CD4-positive, CD25-positive, alpha-beta regulatory T cell (primary cell): Measurements from ENCODE around the gene AGBL3. TPM values are rescaled to one million over a fixed set of nuclear protein-coding genes. Genes with fewer than 3 reads are reported as not detected.
A peak's percentile ranks its signal among the peaks of the same experiment; 100 is the strongest.

ENCODE experiments used
- ATAC-seq, 2 donors: fragments of 150-1000 bp; cut with Tn5 transposase; one replicate each; pipeline ENCODE4 v1.10.0; 2021; ENCODE audit warnings: low read depth in 2 of 2, moderate number of reproducible peaks in 2 of 2, moderate library complexity in 1 of 2
- DNase-seq, 3 donors: peaks; one replicate each; pipeline versions ENCODE4 v3.0.0 to v3.0.0-alpha.2; 2012 to 2022; ENCODE audit warnings: mixed read lengths in 1 of 3
- H3K27ac ChIP-seq: one replicate; pipeline ENCODE4 v1.7.0; 2013; ENCODE audit warnings: mild to moderate bottlenecking, low read length; ENCODE audit not compliant: insufficient read depth, poor library complexity, severe bottlenecking
- H3K27me3 ChIP-seq: one replicate; pipeline ENCODE4 v1.7.0; 2013; ENCODE audit warnings: low read length; ENCODE audit not compliant: control insufficient read depth, insufficient read depth
- H3K36me3 ChIP-seq: one replicate; pipeline ENCODE4 v1.7.0; 2013; ENCODE audit warnings: mild to moderate bottlenecking, low read length, moderate library complexity; ENCODE audit not compliant: control insufficient read depth, insufficient read depth
- H3K4me1 ChIP-seq: 2 replicates; pipeline ENCODE4 v1.7.0; 2013; ENCODE audit warnings: mild to moderate bottlenecking, low read length; ENCODE audit not compliant: insufficient read depth, control insufficient read depth, poor library complexity, severe bottlenecking
- H3K4me3 ChIP-seq: one replicate; pipeline ENCODE4 v1.7.0; 2013; ENCODE audit warnings: low read depth, mild to moderate bottlenecking, low read length, moderate library complexity
- H3K9me3 ChIP-seq, 2 experiments: 1 replicate in 1 of 2; 2 replicates in 1 of 2; pipeline ENCODE4 v1.7.0; 2013; ENCODE audit warnings: low read length in 2 of 2, mild to moderate bottlenecking in 1 of 2, moderate library complexity in 1 of 2; ENCODE audit not compliant: control insufficient read depth in 2 of 2
- H3K27ac Mint-ChIP-seq, 3 donors: one replicate each; pipeline ENCODE4 v1.8.0; 2020 to 2022; ENCODE audit warnings: mild to moderate bottlenecking in 3 of 3, mixed read lengths in 3 of 3, moderate library complexity in 2 of 3
- H3K27me3 Mint-ChIP-seq: one replicate; pipeline ENCODE4 v1.8.0; 2022; ENCODE audit warnings: mild to moderate bottlenecking, mixed read lengths
- H3K36me3 Mint-ChIP-seq: one replicate; pipeline ENCODE4 v1.8.0; 2020; ENCODE audit warnings: mixed read lengths
- H3K4me1 Mint-ChIP-seq, 4 donors: one replicate each; pipeline ENCODE4 v1.8.0; 2020 to 2022; ENCODE audit warnings: mixed read lengths in 4 of 4, mild to moderate bottlenecking in 1 of 4
- H3K4me3 Mint-ChIP-seq, 4 donors: one replicate each; pipeline ENCODE4 v1.8.0; 2020 to 2022; ENCODE audit warnings: mild to moderate bottlenecking in 4 of 4, mixed read lengths in 4 of 4, moderate library complexity in 3 of 4
- H3K9me3 Mint-ChIP-seq, 7 donors: one replicate each; pipeline ENCODE4 v1.8.0; 2020 to 2022; ENCODE audit warnings: mixed read lengths in 7 of 7, mild to moderate bottlenecking in 3 of 7, moderate library complexity in 2 of 7
- polyA plus RNA-seq, 4 donors: library from polyadenylated mRNA; unstranded; fragments of 300-500 nt; fragmentation: Illumina TruSeq; gene quantifications; one replicate each; pipeline ENCODE4 v1.2.3, GENCODE V29; 2021
- total RNA-seq: library from RNA; stranded (reverse); gene quantifications from one replicate; pipeline ENCODE4 v1.2.3, GENCODE V29; 2022

AGBL3 gene
- total and polyA plus RNA-seq, 5 donors from 2014 or later, result 0.37 to 1.0 (median 0.80) TPM; not detected in 1

DNA sequence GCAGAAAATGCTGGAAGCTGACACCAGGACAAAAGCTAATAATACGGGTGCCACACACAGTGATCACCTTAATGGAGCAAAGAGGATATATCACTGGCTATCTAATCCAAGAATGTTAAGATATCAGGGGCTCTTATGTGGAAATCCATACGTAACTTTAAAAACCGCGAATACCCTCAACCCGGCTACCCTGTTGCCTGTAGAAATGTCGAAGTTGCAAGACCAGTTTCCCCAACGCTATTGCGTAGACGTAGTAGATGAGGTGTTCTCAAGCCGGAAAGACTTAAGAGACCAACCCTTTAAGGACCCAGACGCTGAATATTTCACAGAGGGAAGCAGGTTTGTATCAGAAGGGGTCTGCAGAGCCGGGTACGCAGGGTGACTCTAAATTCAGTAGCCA is 192.1 kb downstream of the AGBL3 start:
- H3K36me3 ChIP-seq, result peaks cover 6% of the 10 kb centered on the region
- Mint-ChIP-seq H3K27me3 (no peaks in the 10 kb centered on the region), H3K27ac (no peak overlapping the region), H3K9me3 (peaks cover 4 to 37% (median 6%) of the 10 kb centered on the region in 7 donors), H3K4me1 (no peaks in the 10 kb centered on the region), H3K36me3 (peaks cover 19% of the 10 kb centered on the region), H3K4me3 (peak overlapping the region in 1 of 4 donors; percentile 87)
- DNase-seq (no peak), ATAC-seq (no peak)
- peaks cover 24 to 41% of the 10 kb centered on the region in 2 experiments for H3K9me3 ChIP-seq
- no peak overlapping the region for H3K4me3 ChIP-seq
- H3K27ac ChIP-seq, result no peak overlapping the region
- H3K4me1 ChIP-seq, result no peaks in the 10 kb centered on the region
- H3K27me3 ChIP-seq, result no peaks in the 10 kb centered on the region

DNA sequence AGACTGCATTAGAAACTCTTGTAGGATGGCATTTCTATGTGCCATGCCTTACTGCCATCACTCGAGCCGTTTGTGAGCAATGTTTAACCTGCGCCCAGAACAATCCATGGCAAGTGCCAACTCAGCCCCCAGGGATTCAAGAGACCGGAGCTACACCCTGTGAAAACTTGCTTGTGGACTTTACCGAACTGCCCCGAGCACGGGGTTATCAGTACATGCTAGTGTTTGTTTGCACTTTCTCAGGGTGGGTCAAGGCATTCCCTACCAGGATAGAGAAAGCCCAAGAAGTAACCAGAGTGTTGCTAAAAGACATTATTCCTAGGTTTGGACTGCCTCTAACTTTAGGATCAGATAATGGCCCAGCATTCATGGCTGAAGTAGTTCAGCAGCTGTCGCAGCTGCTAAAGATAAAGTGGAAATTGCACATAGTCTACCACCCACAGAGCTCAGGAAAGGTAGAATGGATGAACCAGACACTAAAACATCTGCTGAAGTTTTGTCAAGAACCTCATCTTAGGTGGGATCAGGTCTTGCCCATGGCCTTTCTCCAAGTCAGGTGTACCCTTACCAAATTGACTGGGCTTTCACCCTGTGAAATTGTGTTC is 193.1 kb downstream of the AGBL3 start:
- Histone ChIP-seq H3K27me3 (no peaks in the 10 kb centered on the region), H3K4me1 (no peaks in the 10 kb centered on the region), H3K36me3 (peaks cover 15% of the 10 kb centered on the region), H3K27ac (no peak overlapping the region), H3K9me3 (peaks cover 24 to 44% of the 10 kb centered on the region in 2 experiments), H3K4me3 (no peak overlapping the region)
- no peaks in the 10 kb centered on the region for H3K27me3 Mint-ChIP-seq
- H3K4me3 Mint-ChIP-seq, result no peak overlapping the region
- peaks cover 4 to 37% (median 9%) of the 10 kb centered on the region in 7 donors for H3K9me3 Mint-ChIP-seq
- no peak for DNase-seq
- H3K27ac Mint-ChIP-seq, result no peak overlapping the region
- H3K4me1 Mint-ChIP-seq, result no peaks in the 10 kb centered on the region
- peaks cover 30% of the 10 kb centered on the region for H3K36me3 Mint-ChIP-seq
- no peak for ATAC-seq

- Histone ChIP-seq H3K36me3 (peaks cover 15% of the 10 kb centered on the region), H3K27me3 (no peaks in the 10 kb centered on the region), H3K9me3 (peaks cover 24 to 44% of the 10 kb centered on the region in 2 experiments), H3K27ac (no peak overlapping the region), H3K4me1 (no peaks in the 10 kb centered on the region), H3K4me3 (no peak overlapping the region)
- no peak overlapping the region for H3K4me3 Mint-ChIP-seq
- no peaks in the 10 kb centered on the region for H3K4me1 Mint-ChIP-seq
- no peaks in the 10 kb centered on the region for H3K27me3 Mint-ChIP-seq
- H3K27ac Mint-ChIP-seq, result no peak overlapping the region
- peaks cover 35% of the 10 kb centered on the region for H3K36me3 Mint-ChIP-seq
- peaks cover 4 to 37% (median 9%) of the 10 kb centered on the region in 7 donors for H3K9me3 Mint-ChIP-seq
- ATAC-seq, result no peak
- DNase-seq, result no peak
These were observed 193.8 kb downstream of the AGBL3 start for GRCh38 chr7:135180122-135180521.

DNA sequence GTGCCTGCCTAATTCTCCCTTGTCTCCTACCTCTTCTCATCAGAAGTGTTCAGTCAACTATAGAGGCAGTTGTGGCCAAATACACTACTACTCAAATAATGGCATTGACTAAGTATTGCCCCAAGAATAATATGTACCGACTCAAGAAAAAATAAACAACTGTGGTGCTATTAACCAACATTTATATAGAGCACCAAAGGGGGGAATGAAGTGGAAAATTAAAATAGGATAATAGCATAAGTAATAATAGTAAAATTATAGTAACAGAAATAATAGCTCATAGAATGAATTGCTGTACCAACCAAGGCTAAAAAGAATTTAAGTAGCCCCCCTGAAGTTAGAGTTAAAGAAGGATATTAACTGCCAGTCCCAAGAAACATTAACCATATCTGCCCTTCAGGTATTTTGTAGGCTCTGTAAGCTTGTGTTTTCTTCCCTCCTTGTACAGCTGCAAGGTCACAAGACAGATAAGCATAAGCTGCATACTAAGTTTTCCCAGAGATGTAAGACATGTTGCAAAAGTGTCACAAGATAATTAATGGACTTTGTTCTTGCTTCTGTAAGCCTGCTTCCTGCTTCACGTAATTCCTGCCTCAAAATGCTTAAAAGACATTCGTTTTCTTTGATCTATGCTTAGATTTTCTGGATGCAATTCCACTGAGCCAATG is 195.1 kb downstream of the AGBL3 start:
- Histone ChIP-seq H3K9me3 (peaks cover 24 to 44% of the 10 kb centered on the region in 2 experiments), H3K4me1 (no peaks in the 10 kb centered on the region), H3K27ac (no peak overlapping the region), H3K36me3 (peaks cover 26% of the 10 kb centered on the region), H3K4me3 (no peak overlapping the region), H3K27me3 (no peaks in the 10 kb centered on the region)
- H3K9me3 Mint-ChIP-seq, result peaks cover 4 to 37% (median 9%) of the 10 kb centered on the region in 7 donors
- ATAC-seq, result no peak
- H3K27ac Mint-ChIP-seq, result peak overlapping the region in 1 of 3 donors; percentile 66
- H3K4me1 Mint-ChIP-seq, result no peaks in the 10 kb centered on the region
- no peak overlapping the region for H3K4me3 Mint-ChIP-seq
- peaks cover 47% of the 10 kb centered on the region for H3K36me3 Mint-ChIP-seq
- DNase-seq, result no peak
- no peaks in the 10 kb centered on the region for H3K27me3 Mint-ChIP-seq

DNA sequence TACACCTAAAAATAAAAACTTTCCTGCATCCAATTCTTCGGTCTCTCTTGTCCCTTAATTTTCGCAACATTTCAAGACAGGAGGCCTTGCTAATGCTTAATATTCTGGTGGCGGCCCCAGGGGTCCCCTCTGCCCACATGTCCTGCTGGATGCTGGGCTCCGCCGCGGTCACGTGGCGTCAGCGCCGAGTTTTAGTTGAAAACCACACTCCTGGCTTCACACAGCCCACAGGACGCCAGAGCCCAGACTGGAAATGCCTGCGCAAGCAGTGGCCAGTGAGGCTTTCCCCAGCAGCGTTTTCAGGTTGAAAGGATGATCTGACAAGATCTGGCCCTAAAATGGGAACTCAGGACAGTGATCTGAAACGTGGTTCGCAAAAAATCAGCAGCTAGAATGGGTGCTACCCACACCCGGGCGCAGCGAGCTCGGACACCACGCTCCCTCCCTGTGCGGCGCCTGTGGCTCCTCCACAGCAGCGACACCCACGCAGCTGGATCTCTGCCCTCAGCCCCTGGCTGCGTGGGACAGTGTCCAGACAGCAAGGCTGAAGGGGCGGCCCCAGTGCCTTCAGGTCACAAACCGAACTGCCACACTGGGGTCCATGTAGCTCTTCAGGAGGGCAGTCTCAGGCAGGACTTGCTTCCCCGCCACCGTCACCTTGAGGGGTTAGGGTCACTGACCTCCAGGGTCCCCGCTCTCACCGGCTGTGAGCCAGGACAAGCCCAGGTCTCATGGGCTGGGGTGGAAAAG is 195.8 kb downstream of the AGBL3 start:
- peaks cover 4 to 37% (median 7%) of the 10 kb centered on the region in 7 donors for H3K9me3 Mint-ChIP-seq

GRCh38 chr7:135183478-135183877 is 197.2 kb downstream of the AGBL3 start:
- no peak overlapping the region for H3K4me3 ChIP-seq
- H3K9me3 ChIP-seq, result peaks cover 23 to 44% of the 10 kb centered on the region in 2 experiments
- Mint-ChIP-seq H3K27ac (peak overlapping the region in 1 of 3 donors; percentile 15), H3K4me3 (no peak overlapping the region), H3K36me3 (peaks cover 62% of the 10 kb centered on the region), H3K27me3 (no peaks in the 10 kb centered on the region), H3K9me3 (peaks cover 4 to 37% (median 7%) of the 10 kb centered on the region in 7 donors), H3K4me1 (no peaks in the 10 kb centered on the region)
- DNase-seq (no peak), ATAC-seq (no peak)
- H3K27ac ChIP-seq, result no peak overlapping the region
- H3K36me3 ChIP-seq, result peaks cover 43% of the 10 kb centered on the region
- H3K27me3 ChIP-seq, result no peaks in the 10 kb centered on the region
- H3K4me1 ChIP-seq, result no peaks in the 10 kb centered on the region

More for the DNA sequence above, 195.8 kb downstream of the AGBL3 start:
- Histone ChIP-seq H3K4me1 (no peaks in the 10 kb centered on the region), H3K36me3 (peaks cover 32% of the 10 kb centered on the region), H3K9me3 (peaks cover 24 to 44% of the 10 kb centered on the region in 2 experiments), H3K27me3 (no peaks in the 10 kb centered on the region), H3K27ac (no peak overlapping the region), H3K4me3 (no peak overlapping the region)
- no peak overlapping the region for H3K4me3 Mint-ChIP-seq
- H3K27me3 Mint-ChIP-seq, result no peaks in the 10 kb centered on the region
- DNase-seq (no peak), ATAC-seq (no peak)
- peaks cover 53% of the 10 kb centered on the region for H3K36me3 Mint-ChIP-seq
- H3K4me1 Mint-ChIP-seq, result no peaks in the 10 kb centered on the region
- peak overlapping the region in 1 of 3 donors; percentile 66 for H3K27ac Mint-ChIP-seq

DNA sequence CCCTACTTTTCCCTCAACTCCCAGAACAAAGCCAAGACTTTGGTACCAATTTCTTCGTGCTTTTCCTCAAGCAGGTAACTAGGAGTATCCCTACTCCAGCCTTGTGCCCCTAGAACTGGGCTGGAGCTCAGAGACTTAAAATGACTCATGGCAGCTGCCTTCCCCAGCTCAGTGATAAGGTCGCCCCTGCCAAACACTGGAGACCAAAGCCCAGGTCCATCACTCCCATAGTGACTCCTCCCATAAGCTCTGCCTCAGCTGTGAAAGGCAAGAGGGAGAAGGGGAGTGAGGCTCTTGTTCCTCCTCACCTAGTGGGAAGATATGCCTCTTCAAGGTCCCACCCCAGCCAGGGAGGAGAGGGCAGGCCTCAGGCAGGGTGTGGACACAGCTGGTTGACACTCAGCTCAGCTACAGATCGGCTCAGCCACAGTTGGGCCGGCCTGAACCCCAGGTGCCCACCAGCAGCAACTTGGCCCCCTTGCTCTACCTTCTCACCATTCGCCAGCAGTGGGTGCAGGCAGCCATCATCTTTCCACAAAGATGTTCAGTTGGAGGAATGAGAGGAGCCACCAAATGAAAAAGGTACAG is 198.0 kb downstream of the AGBL3 start:
- Histone ChIP-seq H3K27ac (no peak overlapping the region), H3K4me3 (no peak overlapping the region), H3K4me1 (no peaks in the 10 kb centered on the region), H3K9me3 (peaks cover 23 to 39% of the 10 kb centered on the region in 2 experiments), H3K27me3 (no peaks in the 10 kb centered on the region), H3K36me3 (peaks cover 52% of the 10 kb centered on the region)
- Mint-ChIP-seq H3K27ac (no peak overlapping the region), H3K4me1 (no peaks in the 10 kb centered on the region), H3K36me3 (peaks cover 68% of the 10 kb centered on the region), H3K9me3 (peaks cover 1 to 32% (median 7%) of the 10 kb centered on the region in 7 donors), H3K4me3 (no peak overlapping the region), H3K27me3 (no peaks in the 10 kb centered on the region)
- DNase-seq (no peak), ATAC-seq (no peak)
